B cell (primary cell): ENCODE measurements around the gene BTK. TPM values are rescaled to one million over a fixed set of nuclear protein-coding genes. Genes with fewer than 3 reads are reported as not detected.

Experiments used
- ATAC-seq: fragments of 200-7000 bp; cut with Tn5 transposase; one replicate; pipeline ENCODE4 v1.10.0; 2021; ENCODE audit warnings: low read depth, mild to moderate bottlenecking, moderate number of reproducible peaks, moderate library complexity
- CTCF ChIA-PET: fragments of 350-600 bp; sonication (Branson Sonifier 250); formaldehyde crosslinking; loops from one replicate; lab custom pipeline; 2021; ENCODE audit warnings: antibody characterized with exemption, inconsistent platforms; lab: Charles Lee
- POLR2A ChIA-PET: fragments of 350-600 bp; sonication (Branson Sonifier 250); formaldehyde crosslinking; loops from one replicate; lab custom pipeline; 2021; ENCODE audit warnings: antibody characterized with exemption; lab: Charles Lee
- DNase-seq: peaks from one replicate; pipeline ENCODE4 v3.0.0; 2013
- H2AFZ ChIP-seq: 2 replicates; pipeline ENCODE4 v1.6.1; 2012; ENCODE audit warnings: mild to moderate bottlenecking, low read depth, low read length; ENCODE audit not compliant: insufficient read depth, poor library complexity, severe bottlenecking
- H3K27ac ChIP-seq, 2 donors: 1 replicate in 1 of 2; 2 replicates in 1 of 2; pipeline ENCODE4 v1.5.1; 2012 to 2013; ENCODE audit warnings: low read length in 2 of 2, mild to moderate bottlenecking in 2 of 2, moderate library complexity in 1 of 2
- H3K27me3 ChIP-seq, 4 experiments: fragments of 200-600 bp in 1 of 4; sonication (generic) in 1 of 4; replicated peaks in 1 of 4; 1 replicate in 2 of 4; 2 replicates in 2 of 4; pipeline versions ENCODE4 v1.6.1 to v1.7.0; 2013 to 2016; ENCODE audit warnings: low read length in 3 of 4, mild to moderate bottlenecking in 2 of 4, mixed read lengths in 1 of 4, moderate library complexity in 1 of 4; ENCODE audit not compliant: insufficient read depth in 4 of 4, control insufficient read depth in 3 of 4; ENCODE audit errors: control extremely low read depth in 1 of 4
- H3K36me3 ChIP-seq, 2 experiments: replicated peaks in 1 of 2; 1 replicate in 1 of 2; 2 replicates in 1 of 2; pipeline versions ENCODE4 v1.6.1 to v1.7.1; 2013; ENCODE audit warnings: low read length in 1 of 2; ENCODE audit not compliant: insufficient read depth in 2 of 2, control insufficient read depth in 1 of 2; ENCODE audit errors: control extremely low read depth in 1 of 2, extremely low read depth in 1 of 2
- H3K4me1 ChIP-seq, 2 donors: fragments of 200-600 bp in 1 of 2; sonication (generic) in 1 of 2; 1 replicate in 1 of 2; 2 replicates in 1 of 2; pipeline versions ENCODE4 v1.5.1 to v1.6.1; 2013 to 2017; ENCODE audit warnings: low read length in 2 of 2; ENCODE audit not compliant: control insufficient read depth in 2 of 2, insufficient read depth in 2 of 2
- H3K4me2 ChIP-seq: replicated peaks from 2 replicates; pipeline ENCODE3; 2012; ENCODE audit warnings: mild to moderate bottlenecking, low read depth, low read length; ENCODE audit not compliant: poor library complexity, severe bottlenecking
- H3K4me3 ChIP-seq, 5 experiments: fragments of 200-600 bp in 1 of 5; sonication (generic) in 1 of 5; 1 replicate in 3 of 5; 2 replicates in 2 of 5; pipeline versions ENCODE4 v1.5.1 to v1.7.0; 2011 to 2016; ENCODE audit warnings: low read length in 4 of 5, mild to moderate bottlenecking in 4 of 5, low read depth in 2 of 5, control low read depth in 1 of 5, moderate library complexity in 1 of 5; ENCODE audit not compliant: insufficient read depth in 1 of 5; ENCODE audit errors: control extremely low read depth in 1 of 5, extremely low read depth in 1 of 5
- H3K79me2 ChIP-seq: fragments of 200-600 bp; sonication (generic); one replicate; pipeline ENCODE4 v1.6.0; 2016; ENCODE audit warnings: low read length; ENCODE audit not compliant: control insufficient read depth, insufficient read depth
- H3K9ac ChIP-seq: fragments of 200-600 bp; sonication (generic); 2 replicates; pipeline ENCODE4 v1.6.1; 2017; ENCODE audit warnings: mild to moderate bottlenecking, low read length, moderate library complexity
- H3K9me3 ChIP-seq, 3 donors: one replicate each; pipeline versions ENCODE4 v1.6.1 to v1.7.1; 2013; ENCODE audit warnings: low read length in 2 of 3; ENCODE audit not compliant: control insufficient read depth in 2 of 3, insufficient read depth in 1 of 3; ENCODE audit errors: control extremely low read depth in 1 of 3
- H4K20me1 ChIP-seq: 2 replicates; pipeline ENCODE4 v1.6.0; 2012; ENCODE audit warnings: mild to moderate bottlenecking, low read length; ENCODE audit not compliant: insufficient read depth, control insufficient read depth, poor library complexity, severe bottlenecking
- H3K27ac Mint-ChIP-seq: one replicate; pipeline ENCODE4 v1.8.0; 2021; ENCODE audit warnings: mixed read lengths
- H3K27me3 Mint-ChIP-seq: one replicate; pipeline ENCODE4 v1.8.0; 2021; ENCODE audit warnings: mixed read lengths
- H3K4me1 Mint-ChIP-seq: one replicate; pipeline ENCODE4 v1.8.0; 2021; ENCODE audit warnings: mixed read lengths
- H3K4me3 Mint-ChIP-seq: one replicate; pipeline ENCODE4 v1.8.0; 2021; ENCODE audit warnings: mixed read lengths
- H3K9me3 Mint-ChIP-seq: one replicate; pipeline ENCODE4 v1.8.0; 2022; ENCODE audit warnings: mixed read lengths; ENCODE audit not compliant: insufficient read depth
- CTCF ChIP-seq: fragments of 200-600 bp; IDR thresholded peaks from one replicate; pipeline ENCODE4 v1.8.0; 2022; ENCODE audit warnings: antibody characterized with exemption, mild to moderate bottlenecking
- EZH2 ChIP-seq: IDR thresholded peaks from 2 replicates; pipeline ENCODE4 v1.6.1; 2012; ENCODE audit warnings: borderline replicate concordance, low read depth, mild to moderate bottlenecking, moderate library complexity, low read length; ENCODE audit not compliant: insufficient read depth, poor library complexity, severe bottlenecking
- WGBS: methylation state at CpG from one replicate; pipeline ENCODE4 v1.1.5; 2013; ENCODE audit warnings: missing lambda C conversion rate; ENCODE audit not compliant: insufficient coverage; 5-methylcytosine and 5-hydroxymethylcytosine counted together
- intact Hi-C: fragments of 100-400 bp; cut with micrococcal nuclease; formaldehyde crosslinking; loops from one replicate; pipeline ENCODE4 v1.10.0; 2022
- polyA plus RNA-seq: library from polyadenylated mRNA; depleted of rRNA; stranded (reverse); fragments of >200 nt; gene quantifications from 2 replicates; pipeline ENCODE4 v1.2.3, GENCODE V29; 2012
- total RNA-seq, 2 donors: library from RNA; stranded (reverse); fragments of 120-200 nt in 1 of 2; gene quantifications; 1 replicate in 1 of 2; 2 replicates in 1 of 2; pipeline versions ENCODE4 v1.2.3 to v1.2.4, GENCODE V29; 2013 to 2022

BTK gene
- total and polyA plus RNA-seq, 2 donors (not counting 1 experiment from before 2014, with no cell fraction given): 166 to 235 TPM

- ATAC-seq: no peak
- peaks cover 28% of the 10 kb centered on the region for H3K79me2 ChIP-seq
These were observed 2.6 kb upstream of the BTK start for GRCh38 chrX:101388604-101389003.

DNA sequence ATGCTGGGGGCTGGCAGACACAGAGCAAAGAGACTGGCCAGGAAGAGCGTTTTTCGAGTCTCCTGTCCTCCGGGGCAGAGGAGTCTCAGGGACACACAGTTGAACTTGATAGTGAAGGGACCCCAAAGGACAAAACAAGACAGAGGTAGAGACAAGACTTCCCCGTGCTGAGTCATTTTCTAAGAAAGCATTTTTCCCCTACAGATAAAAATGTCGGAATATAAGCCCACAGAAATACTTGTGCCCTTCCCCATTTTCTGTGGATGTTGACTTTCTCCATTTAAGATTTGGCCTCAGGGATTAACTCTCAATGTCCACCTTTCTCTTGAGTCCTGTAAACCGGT is 523 bp upstream of the BTK start:
- H3K79me2 ChIP-seq: peaks cover 49% of the 10 kb centered on the region
- H3K4me1 Mint-ChIP-seq: peaks cover 42% of the 10 kb centered on the region
- H3K36me3 ChIP-seq: peaks cover 0 to 6% of the 10 kb centered on the region in 2 experiments
- H3K27me3 ChIP-seq: no peaks in the 10 kb centered on the region
- peak overlapping the region; percentile 99 for H3K4me3 Mint-ChIP-seq
- H3K27ac Mint-ChIP-seq: peak overlapping the region; percentile 98
- H3K4me3 ChIP-seq: peak overlapping the region in 4 of 5 experiments; percentile 62 to 73 (median 66)
- no peaks in the 10 kb centered on the region for H3K9me3 Mint-ChIP-seq
- DNase-seq (no peak), ATAC-seq (no peak)
- H3K9ac ChIP-seq: peak overlapping the region; percentile 73
- ChIA-PET CTCF (interaction anchor here (1.6 kb wide), 1 partner anchor 28 kb away, joined by 7 read pairs; no protein-coding TSS in a partner anchor), POLR2A (interaction anchor here (0.7 kb wide), 1 partner anchor 1843 kb away, joined by 3 read pairs; no protein-coding TSS in a partner anchor)
- peaks cover 33% of the 10 kb centered on the region in 2 donors for H3K4me1 ChIP-seq
- H3K27me3 Mint-ChIP-seq: no peaks in the 10 kb centered on the region
- H3K4me2 ChIP-seq: peak overlapping the region; percentile 72
- TF ChIP-seq CTCF: no peak
- H2AFZ ChIP-seq: peak overlapping the region; percentile 41
- 52% methylated on average over 3 of the region's 6 CpGs for WGBS
- intact Hi-C loops: no loop called here
- no peaks in the 10 kb centered on the region for H4K20me1 ChIP-seq
- H3K27ac ChIP-seq: peak overlapping the region; percentile 76 to 78
- H3K9me3 ChIP-seq: no peaks in the 10 kb centered on the region

More at GRCh38 chrX:101388604-101389003, 2.6 kb upstream of the BTK start:
- H3K4me3 ChIP-seq: no peak overlapping the region
- no peaks in the 10 kb centered on the region for H3K27me3 ChIP-seq
- peaks cover 0 to 12% of the 10 kb centered on the region in 2 experiments for H3K36me3 ChIP-seq
- Mint-ChIP-seq H3K4me1 (peaks cover 47% of the 10 kb centered on the region), H3K27ac (no peak overlapping the region), H3K4me3 (no peak overlapping the region), H3K9me3 (no peaks in the 10 kb centered on the region), H3K27me3 (no peaks in the 10 kb centered on the region)
- no peak overlapping the region for H3K9ac ChIP-seq
- WGBS: no CpG with 5 or more reads among the region's 3 CpGs
- no peaks in the 10 kb centered on the region for H4K20me1 ChIP-seq
- TF ChIP-seq CTCF: no peak
- no peak for TF ChIP-seq EZH2
- H3K4me1 ChIP-seq: peaks cover 28 to 32% of the 10 kb centered on the region in 2 donors
- H3K27ac ChIP-seq: no peak overlapping the region
- no peak overlapping the region for H2AFZ ChIP-seq
- no peak for DNase-seq
- intact Hi-C loops: no loop called here
- ChIA-PET CTCF (no interaction called here), POLR2A (no interaction called here)
- H3K4me2 ChIP-seq: no peak overlapping the region
- H3K9me3 ChIP-seq: no peaks in the 10 kb centered on the region
